ENCODE data around the gene PCDHGB5.
"Not testable (repeated sequence)": the region's sequence is repeated elsewhere in the genome, so short reads cannot be mapped to it uniquely, and the experiment has no call there.

The PCDHGB5 gene

DNA sequence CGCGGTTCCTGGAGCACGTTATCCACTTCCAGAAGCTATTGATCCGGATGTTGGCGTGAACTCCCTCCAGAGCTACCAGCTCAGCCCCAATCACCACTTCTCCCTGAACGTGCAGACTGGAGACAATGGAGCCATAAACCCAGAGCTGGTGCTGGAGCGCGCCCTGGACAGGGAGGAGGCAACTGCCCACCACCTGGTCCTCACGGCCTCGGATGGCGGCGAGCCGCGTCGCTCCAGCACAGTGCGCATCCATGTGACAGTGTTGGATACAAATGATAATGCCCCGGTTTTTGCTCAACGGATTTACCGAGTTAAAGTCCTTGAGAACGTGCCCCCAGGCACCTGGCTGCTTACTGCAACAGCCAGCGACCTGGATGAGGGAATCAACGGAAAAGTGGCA is 5.6 kb downstream of the PCDHGB5 start:
- Histone ChIP-seq H3K27ac (no peak overlapping the region), H3K4me1 (ENCODE audit: control insufficient read depth in 1 of 2, insufficient read depth in 1 of 2, low read depth in 1 of 2, low read length in 1 of 2) (no peaks in the 10 kb centered on the region), H3K9me3 (peaks cover 19% of the 10 kb centered on the region), H3K36me3 (no peaks in the 10 kb centered on the region), H3K27me3 (peaks cover 100% of the 10 kb centered on the region), H3K4me3 (ENCODE audit: low read depth in 1 of 2, low read length in 1 of 2) (no peak overlapping the region)
- TF ChIP-seq, protein P1, sequence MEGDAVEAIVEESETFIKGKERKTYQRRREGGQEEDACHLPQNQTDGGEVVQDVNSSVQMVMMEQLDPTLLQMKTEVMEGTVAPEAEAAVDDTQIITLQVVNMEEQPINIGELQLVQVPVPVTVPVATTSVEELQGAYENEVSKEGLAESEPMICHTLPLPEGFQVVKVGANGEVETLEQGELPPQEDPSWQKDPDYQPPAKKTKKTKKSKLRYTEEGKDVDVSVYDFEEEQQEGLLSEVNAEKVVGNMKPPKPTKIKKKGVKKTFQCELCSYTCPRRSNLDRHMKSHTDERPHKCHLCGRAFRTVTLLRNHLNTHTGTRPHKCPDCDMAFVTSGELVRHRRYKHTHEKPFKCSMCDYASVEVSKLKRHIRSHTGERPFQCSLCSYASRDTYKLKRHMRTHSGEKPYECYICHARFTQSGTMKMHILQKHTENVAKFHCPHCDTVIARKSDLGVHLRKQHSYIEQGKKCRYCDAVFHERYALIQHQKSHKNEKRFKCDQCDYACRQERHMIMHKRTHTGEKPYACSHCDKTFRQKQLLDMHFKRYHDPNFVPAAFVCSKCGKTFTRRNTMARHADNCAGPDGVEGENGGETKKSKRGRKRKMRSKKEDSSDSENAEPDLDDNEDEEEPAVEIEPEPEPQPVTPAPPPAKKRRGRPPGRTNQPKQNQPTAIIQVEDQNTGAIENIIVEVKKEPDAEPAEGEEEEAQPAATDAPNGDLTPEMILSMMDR (IDR thresholded peaks at IDR 0.05): no peak

DNA sequence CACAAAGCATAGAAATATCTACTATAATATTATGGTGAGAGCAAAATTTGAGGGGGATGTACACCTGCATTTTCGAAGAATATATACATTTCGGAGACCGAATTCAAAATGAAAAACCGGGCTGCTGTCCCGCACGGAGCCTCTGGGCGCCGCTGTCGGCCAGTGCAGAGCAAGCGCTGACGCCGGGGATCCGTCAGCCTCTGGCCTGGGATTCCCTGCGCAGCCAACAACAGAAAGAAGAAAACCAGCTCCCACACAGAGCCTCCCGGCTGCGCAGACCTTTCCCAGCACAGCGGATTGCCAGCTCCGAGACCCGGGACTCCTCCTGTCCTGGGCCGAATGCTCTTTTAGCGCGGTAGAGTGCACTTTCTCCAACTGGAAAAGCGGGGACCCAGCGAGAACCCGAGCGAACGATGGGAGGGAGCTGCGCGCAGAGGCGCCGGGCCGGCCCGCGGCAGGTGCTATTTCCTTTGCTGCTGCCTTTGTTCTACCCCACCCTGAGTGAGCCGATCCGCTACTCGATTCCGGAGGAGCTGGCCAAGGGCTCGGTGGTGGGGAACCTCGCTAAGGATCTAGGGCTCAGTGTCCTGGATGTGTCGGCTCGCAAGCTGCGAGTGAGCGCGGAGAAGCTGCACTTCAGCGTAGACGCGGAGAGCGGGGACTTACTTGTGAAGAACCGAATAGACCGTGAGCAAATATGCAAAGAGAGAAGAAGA is 10.2 kb downstream of the PCDHGB5 start, which contains the start of gene PCDHGB6:
TSS of gene PCDHGB6 (plus strand) at position 232 of the 716 bp plus-strand sequence. CDS start at position 414, 182 bp downstream.
- H3K4me1 ChIP-seq (ENCODE audit: control insufficient read depth in 1 of 2, insufficient read depth in 1 of 2, low read depth in 1 of 2, low read length in 1 of 2); H3K4me3 ChIP-seq (ENCODE audit: low read depth in 1 of 2, low read length in 1 of 2); H3K36me3 ChIP-seq; H3K27ac ChIP-seq: not testable (repeated sequence)
- Histone ChIP-seq H3K27me3 (peaks cover 100% of the 10 kb centered on the region), H3K9me3 (peaks cover 21% of the 10 kb centered on the region)

DNA sequence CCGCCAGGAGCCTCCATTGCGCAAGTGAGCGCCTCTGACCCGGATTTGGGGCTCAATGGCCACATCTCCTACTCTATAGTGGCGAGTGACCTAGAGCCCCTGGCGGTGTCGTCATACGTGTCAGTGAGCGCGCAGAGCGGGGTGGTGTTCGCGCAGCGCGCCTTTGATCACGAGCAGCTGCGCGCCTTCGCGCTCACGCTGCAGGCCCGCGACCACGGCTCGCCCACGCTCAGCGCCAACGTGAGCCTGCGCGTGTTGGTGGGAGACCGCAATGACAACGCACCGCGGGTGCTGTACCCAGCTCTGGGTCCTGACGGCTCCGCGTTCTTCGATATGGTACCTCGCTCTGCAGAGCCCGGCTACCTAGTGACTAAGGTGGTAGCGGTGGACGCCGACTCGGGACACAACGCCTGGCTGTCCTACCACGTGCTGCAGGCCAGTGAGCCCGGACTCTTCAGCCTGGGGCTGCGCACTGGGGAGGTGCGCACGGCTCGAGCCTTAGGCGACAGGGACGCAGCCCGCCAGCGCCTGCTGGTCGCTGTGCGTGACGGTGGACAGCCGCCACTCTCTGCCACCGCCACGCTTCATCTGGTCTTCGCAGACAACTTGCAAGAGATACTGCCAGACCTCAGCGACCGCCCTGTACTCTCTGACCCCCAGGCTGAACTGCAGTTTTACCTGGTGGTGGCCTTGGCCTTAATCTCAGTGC is 12.0 kb downstream of the PCDHGB5 start:
- no peak overlapping the region for H3K27ac ChIP-seq
- H3K27me3 ChIP-seq: peaks cover 100% of the 10 kb centered on the region
- no peak overlapping the region for H3K4me3 ChIP-seq (ENCODE audit: low read depth in 1 of 2, low read length in 1 of 2)
- peaks cover 20% of the 10 kb centered on the region for H3K9me3 ChIP-seq
- no peaks in the 10 kb centered on the region for H3K36me3 ChIP-seq
- H3K4me1 ChIP-seq (ENCODE audit: control insufficient read depth in 1 of 2, insufficient read depth in 1 of 2, low read depth in 1 of 2, low read length in 1 of 2): peaks cover 0 to 7% of the 10 kb centered on the region in 2 experiments
- TF ChIP-seq, protein P1 (IDR thresholded peaks at IDR 0.05): no peak

DNA sequence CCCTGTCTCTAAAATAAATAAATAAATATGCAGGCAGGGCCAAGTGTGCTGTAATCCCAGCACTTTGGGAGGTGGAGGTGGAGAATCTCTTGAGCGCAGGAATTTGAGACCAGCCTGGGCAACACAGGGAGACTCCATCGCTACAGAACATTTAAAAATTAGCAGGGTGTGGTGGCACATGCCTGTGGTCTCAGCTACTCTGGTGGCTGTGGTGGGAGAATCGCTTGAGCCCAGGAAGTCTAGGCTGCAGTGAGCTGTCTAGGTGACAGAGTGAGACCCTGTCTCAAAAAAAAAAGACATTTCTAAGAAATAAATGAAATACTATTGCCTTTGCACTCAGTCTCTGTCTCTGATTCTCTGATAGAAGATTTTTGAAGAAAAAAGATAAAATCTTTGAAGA is 13.8 kb downstream of the PCDHGB5 start:
- Histone ChIP-seq H3K9me3 (peaks cover 20% of the 10 kb centered on the region), H3K4me3 (ENCODE audit: low read depth in 1 of 2, low read length in 1 of 2) (no peak overlapping the region), H3K27ac (no peak overlapping the region), H3K4me1 (ENCODE audit: control insufficient read depth in 1 of 2, insufficient read depth in 1 of 2, low read depth in 1 of 2, low read length in 1 of 2) (peaks cover 0 to 7% of the 10 kb centered on the region in 2 experiments), H3K36me3 (no peaks in the 10 kb centered on the region), H3K27me3 (peaks cover 100% of the 10 kb centered on the region)
- TF ChIP-seq, protein P1 (IDR thresholded peaks at IDR 0.05): no peak

DNA sequence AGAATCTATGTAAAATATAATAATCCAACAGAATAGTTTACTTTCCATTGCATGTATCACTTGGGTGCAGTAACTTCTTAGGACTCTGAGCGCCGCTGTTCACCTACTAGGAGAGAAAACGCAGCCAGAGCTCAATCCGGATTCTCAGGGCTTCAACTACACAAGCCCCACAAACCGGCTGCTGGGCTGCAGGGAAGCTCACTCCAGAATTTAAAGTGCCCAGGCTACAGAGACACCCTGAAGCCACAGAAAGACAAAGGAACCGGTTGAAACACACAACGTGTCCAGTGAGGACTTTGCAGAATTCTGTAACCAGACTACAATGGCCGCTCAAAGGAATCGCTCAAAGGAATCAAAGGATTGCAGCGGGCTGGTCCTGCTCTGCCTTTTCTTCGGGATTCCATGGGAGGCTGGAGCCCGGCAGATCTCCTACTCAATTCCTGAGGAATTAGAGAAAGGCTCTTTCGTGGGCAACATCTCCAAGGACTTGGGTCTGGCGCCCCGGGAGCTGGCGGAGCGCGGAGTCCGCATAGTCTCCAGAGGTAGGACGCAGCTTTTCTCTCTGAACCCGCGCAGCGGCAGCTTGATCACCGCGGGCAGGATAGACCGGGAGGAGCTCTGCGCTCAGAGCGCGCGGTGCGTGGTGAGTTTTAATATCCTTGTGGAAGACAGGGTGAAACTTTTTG is 15.2 kb downstream of the PCDHGB5 start, which contains the start of gene PCDHGA10:
TSS of gene PCDHGA10 (plus strand) at position 134 of the 686 bp plus-strand sequence. CDS start at position 323, 189 bp downstream.
- TF ChIP-seq, protein P1 (IDR thresholded peaks at IDR 0.05): no peak
- peaks cover 7 to 14% of the 10 kb centered on the region in 2 experiments for H3K4me1 ChIP-seq (ENCODE audit: control insufficient read depth in 1 of 2, insufficient read depth in 1 of 2, low read depth in 1 of 2, low read length in 1 of 2)
- peaks cover 100% of the 10 kb centered on the region for H3K27me3 ChIP-seq
- H3K9me3 ChIP-seq: peaks cover 19% of the 10 kb centered on the region
- no peak within 1 kb of the TSS for H3K27ac ChIP-seq
- peak within 1 kb of the TSS; percentile 19 to 30 for H3K4me3 ChIP-seq (ENCODE audit: low read depth in 1 of 2, low read length in 1 of 2)
- H3K36me3 ChIP-seq: no peaks in the 10 kb centered on the region
